Measurements from ENCODE around the gene PGAM2.

- TF ChIP-seq CTCF (IDR thresholded peaks at IDR 0.05) (no peak), POLR2A (IDR thresholded peaks at IDR 0.05) (no peak)
Measured at GRCh38 chr7:44105832-44106231, 40.5 kb upstream of the PGAM2 start.

Data from thyroid gland (tissue), 4 donors.